Measurements from ENCODE around the gene HSPA12A. TPM values are rescaled to one million over a fixed set of nuclear protein-coding genes. Genes with fewer than 3 reads are reported as not detected.

HSPA12A gene
- total RNA-seq, 1 donor from 2014 or later, result 0.46 TPM

DNA sequence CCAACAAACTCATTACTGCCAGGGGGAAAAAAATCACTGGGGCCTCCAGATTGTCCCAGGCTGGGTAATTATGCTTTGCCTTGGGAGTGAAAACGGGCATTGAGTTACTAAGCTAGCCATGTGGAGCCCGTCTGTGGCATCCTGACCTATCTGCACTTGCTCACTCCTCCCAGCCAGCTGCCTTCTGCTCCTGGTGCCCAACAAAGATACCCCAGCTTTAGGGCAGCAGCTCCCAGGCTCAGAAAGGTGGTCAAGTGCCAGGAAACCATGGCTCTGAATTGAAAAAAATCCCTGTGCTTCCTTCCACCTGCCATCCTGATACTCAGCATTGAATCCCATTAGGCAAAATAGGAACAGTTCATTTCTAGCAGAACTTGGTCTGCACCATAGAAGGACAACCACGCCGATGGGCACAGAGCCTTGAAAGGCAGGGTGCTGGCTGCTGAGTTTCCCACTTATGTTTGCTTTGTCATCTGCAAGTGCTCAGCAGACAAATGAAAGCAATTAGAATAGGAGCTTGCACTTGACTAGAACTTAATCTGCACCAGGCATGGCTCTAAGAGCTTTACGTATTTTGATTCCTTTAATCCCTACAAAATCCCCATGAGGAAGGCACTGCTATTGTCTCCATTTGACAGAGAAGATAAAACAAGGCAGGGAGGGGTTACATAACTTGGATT is 42.8 kb downstream of the HSPA12A start:
- no peak for DNase-seq (ENCODE audit: low spot score)
- Mint-ChIP-seq H3K9me3 (no peaks in the 10 kb centered on the region), H3K4me1 (ENCODE audit: low read depth) (no peaks in the 10 kb centered on the region), H3K27ac (no peak overlapping the region), H3K27me3 (ENCODE audit: low read depth) (no peaks in the 10 kb centered on the region), H3K36me3 (ENCODE audit: low read depth) (no peaks in the 10 kb centered on the region), H3K4me3 (ENCODE audit: low read depth) (no peak overlapping the region)
- intact Hi-C loops (cut with micrococcal nuclease), result no loop called here

DNA sequence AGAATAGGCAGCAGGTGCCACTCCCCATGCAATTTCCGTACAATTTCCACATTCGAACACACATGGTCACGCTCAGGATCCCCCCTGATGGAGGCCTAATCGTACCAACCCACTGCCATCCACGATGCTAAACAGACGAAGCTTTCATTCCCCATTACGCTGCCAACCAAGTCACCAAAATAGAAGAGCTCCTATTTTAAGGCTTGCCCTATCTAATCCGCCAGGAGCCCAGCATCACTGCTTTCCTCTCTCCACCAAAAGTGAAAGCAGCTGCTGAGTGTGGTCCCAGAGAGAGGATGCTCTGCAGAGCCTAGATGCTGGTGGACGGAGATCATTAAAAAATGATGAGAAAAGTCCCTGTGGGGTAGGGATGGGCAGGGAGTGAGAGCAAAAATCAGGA is 43.3 kb downstream of the HSPA12A start:
- Mint-ChIP-seq H3K36me3 (ENCODE audit: low read depth) (no peaks in the 10 kb centered on the region), H3K4me1 (ENCODE audit: low read depth) (no peaks in the 10 kb centered on the region), H3K27me3 (ENCODE audit: low read depth) (no peaks in the 10 kb centered on the region), H3K4me3 (ENCODE audit: low read depth) (no peak overlapping the region), H3K27ac (no peak overlapping the region), H3K9me3 (no peaks in the 10 kb centered on the region)
- DNase-seq (ENCODE audit: low spot score), result no peak
- intact Hi-C loops (cut with micrococcal nuclease), result no loop called here

DNA sequence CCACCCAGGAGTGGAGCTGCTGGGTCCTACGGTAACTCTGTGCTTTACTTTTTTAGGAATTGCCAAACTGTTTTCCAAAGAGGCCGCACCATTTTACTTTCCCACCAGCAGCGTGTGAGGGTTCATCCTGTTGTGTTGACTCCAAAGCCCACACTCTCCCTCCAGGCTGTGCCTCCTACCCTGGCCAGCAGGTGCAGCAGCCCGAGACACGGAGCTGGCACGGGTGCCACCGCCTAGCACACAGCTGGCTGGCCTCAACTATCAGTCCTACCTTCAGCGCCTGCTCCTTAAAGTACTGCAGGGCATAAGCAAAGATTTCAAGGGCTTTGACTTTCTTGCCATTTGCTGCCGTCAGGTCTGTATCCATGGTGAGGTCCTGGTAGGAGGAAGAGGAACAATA is 44.0 kb downstream of the HSPA12A start:
- no peak overlapping the region for H3K4me3 Mint-ChIP-seq (ENCODE audit: low read depth)
- DNase-seq (ENCODE audit: low spot score), result no peak
- no peaks in the 10 kb centered on the region for H3K9me3 Mint-ChIP-seq
- no peaks in the 10 kb centered on the region for H3K4me1 Mint-ChIP-seq (ENCODE audit: low read depth)
- H3K36me3 Mint-ChIP-seq (ENCODE audit: low read depth), result no peaks in the 10 kb centered on the region
- no peak overlapping the region for H3K27ac Mint-ChIP-seq
- intact Hi-C loops (cut with micrococcal nuclease), result no loop called here
- H3K27me3 Mint-ChIP-seq (ENCODE audit: low read depth), result no peaks in the 10 kb centered on the region

GRCh38 chr10:116697816-116698215 is 44.5 kb downstream of the HSPA12A start:
- Mint-ChIP-seq H3K36me3 (ENCODE audit: low read depth) (no peaks in the 10 kb centered on the region), H3K4me3 (ENCODE audit: low read depth) (no peak overlapping the region), H3K27ac (no peak overlapping the region), H3K4me1 (ENCODE audit: low read depth) (no peaks in the 10 kb centered on the region), H3K27me3 (ENCODE audit: low read depth) (no peaks in the 10 kb centered on the region), H3K9me3 (no peaks in the 10 kb centered on the region)
- intact Hi-C loops (cut with micrococcal nuclease), result no loop called here
- no peak for DNase-seq (ENCODE audit: low spot score)

- intact Hi-C loops (cut with micrococcal nuclease), result no loop called here
- DNase-seq (ENCODE audit: low spot score), result no peak
- H3K27ac Mint-ChIP-seq, result no peak overlapping the region
- H3K4me3 Mint-ChIP-seq (ENCODE audit: low read depth), result no peak overlapping the region
- H3K27me3 Mint-ChIP-seq (ENCODE audit: low read depth), result no peaks in the 10 kb centered on the region
- H3K9me3 Mint-ChIP-seq, result no peaks in the 10 kb centered on the region
- no peaks in the 10 kb centered on the region for H3K36me3 Mint-ChIP-seq (ENCODE audit: low read depth)
- no peaks in the 10 kb centered on the region for H3K4me1 Mint-ChIP-seq (ENCODE audit: low read depth)
Observed at GRCh38 chr10:116696919-116697318, 45.4 kb downstream of the HSPA12A start.

DNA sequence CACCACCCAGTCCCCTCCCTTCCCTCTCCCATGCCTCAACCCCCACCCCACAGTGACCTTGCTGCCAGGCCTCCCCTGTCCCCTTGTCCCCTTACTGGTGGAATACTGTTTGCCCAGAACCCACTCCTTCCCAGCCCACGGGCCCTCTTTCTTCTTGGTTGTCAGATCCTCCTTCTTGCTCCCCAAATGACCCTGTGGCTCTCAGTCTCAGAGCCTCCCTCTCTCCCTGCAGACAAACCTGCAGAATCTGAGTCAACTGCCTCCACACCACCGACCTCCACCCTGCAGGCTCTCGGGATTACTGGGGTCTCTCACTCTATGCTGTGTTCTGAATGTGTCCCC is 47.5 kb downstream of the HSPA12A start:
- H3K4me1 Mint-ChIP-seq (ENCODE audit: low read depth), result no peaks in the 10 kb centered on the region
- H3K27me3 Mint-ChIP-seq (ENCODE audit: low read depth), result no peaks in the 10 kb centered on the region
- H3K36me3 Mint-ChIP-seq (ENCODE audit: low read depth), result no peaks in the 10 kb centered on the region
- no peak overlapping the region for H3K27ac Mint-ChIP-seq
- H3K4me3 Mint-ChIP-seq (ENCODE audit: low read depth), result no peak overlapping the region
- intact Hi-C loops (cut with micrococcal nuclease), result no loop called here
- H3K9me3 Mint-ChIP-seq, result no peaks in the 10 kb centered on the region
- no peak for DNase-seq (ENCODE audit: low spot score)

GRCh38 chr10:116694243-116694926 is 48.0 kb downstream of the HSPA12A start:
- no peak for DNase-seq (ENCODE audit: low spot score)
- no peaks in the 10 kb centered on the region for H3K4me1 Mint-ChIP-seq (ENCODE audit: low read depth)
- no peaks in the 10 kb centered on the region for H3K27me3 Mint-ChIP-seq (ENCODE audit: low read depth)
- no peak overlapping the region for H3K27ac Mint-ChIP-seq
- intact Hi-C loops (cut with micrococcal nuclease), result no loop called here
- H3K36me3 Mint-ChIP-seq (ENCODE audit: low read depth), result no peaks in the 10 kb centered on the region
- no peak overlapping the region for H3K4me3 Mint-ChIP-seq (ENCODE audit: low read depth)
- no peaks in the 10 kb centered on the region for H3K9me3 Mint-ChIP-seq

- no peaks in the 10 kb centered on the region for H3K9me3 Mint-ChIP-seq
- no peak overlapping the region for H3K4me3 Mint-ChIP-seq (ENCODE audit: low read depth)
- no peaks in the 10 kb centered on the region for H3K36me3 Mint-ChIP-seq (ENCODE audit: low read depth)
- peaks cover 5% of the 10 kb centered on the region for H3K27me3 Mint-ChIP-seq (ENCODE audit: low read depth)
- H3K27ac Mint-ChIP-seq, result no peak overlapping the region
- no peak for DNase-seq (ENCODE audit: low spot score)
- intact Hi-C loops (cut with micrococcal nuclease), result no loop called here
- H3K4me1 Mint-ChIP-seq (ENCODE audit: low read depth), result no peaks in the 10 kb centered on the region
Observed at GRCh38 chr10:116692225-116692624, 50.1 kb downstream of the HSPA12A start.

GRCh38 chr10:116691635-116692034 is 50.7 kb downstream of the HSPA12A start:
- H3K9me3 Mint-ChIP-seq, result no peaks in the 10 kb centered on the region

GRCh38 chr10:116690356-116691322 is 51.7 kb downstream of the HSPA12A start:
- intact Hi-C loops (cut with micrococcal nuclease), result no loop called here
- no peak overlapping the region for H3K4me3 Mint-ChIP-seq (ENCODE audit: low read depth)
- H3K4me1 Mint-ChIP-seq (ENCODE audit: low read depth), result no peaks in the 10 kb centered on the region
- H3K27me3 Mint-ChIP-seq (ENCODE audit: low read depth), result peaks cover 5% of the 10 kb centered on the region
- H3K9me3 Mint-ChIP-seq, result no peaks in the 10 kb centered on the region
- H3K27ac Mint-ChIP-seq, result no peak overlapping the region
- DNase-seq (ENCODE audit: low spot score), result no peak
- no peaks in the 10 kb centered on the region for H3K36me3 Mint-ChIP-seq (ENCODE audit: low read depth)

More at GRCh38 chr10:116691635-116692034, 50.7 kb downstream of the HSPA12A start:
- no peaks in the 10 kb centered on the region for H3K36me3 Mint-ChIP-seq (ENCODE audit: low read depth)
- H3K27ac Mint-ChIP-seq, result no peak overlapping the region
- H3K4me1 Mint-ChIP-seq (ENCODE audit: low read depth), result no peaks in the 10 kb centered on the region
- H3K4me3 Mint-ChIP-seq (ENCODE audit: low read depth), result no peak overlapping the region
- no peak for DNase-seq (ENCODE audit: low spot score)
- intact Hi-C loops (cut with micrococcal nuclease), result no loop called here
- peaks cover 5% of the 10 kb centered on the region for H3K27me3 Mint-ChIP-seq (ENCODE audit: low read depth)

DNA sequence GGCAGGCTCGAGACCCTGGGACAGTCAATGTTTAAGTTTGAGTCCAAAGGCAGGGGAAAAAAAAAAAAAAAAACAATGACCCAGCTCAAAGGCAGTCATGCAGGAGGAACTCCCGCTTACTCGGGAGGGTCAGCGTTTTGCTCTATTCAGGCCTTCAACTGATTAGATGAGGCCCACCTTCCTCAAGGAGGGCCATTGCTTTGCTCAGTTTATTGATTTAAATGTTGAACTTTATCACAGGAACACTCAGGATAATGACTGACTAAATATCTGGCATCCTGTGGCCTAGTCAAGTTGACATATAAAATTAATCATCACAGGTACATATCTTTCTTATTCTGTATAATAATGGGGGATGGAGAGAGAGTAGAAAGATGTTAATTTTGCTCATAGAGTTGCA is 52.6 kb downstream of the HSPA12A start:
- no peak overlapping the region for H3K27ac Mint-ChIP-seq
- no peaks in the 10 kb centered on the region for H3K4me1 Mint-ChIP-seq (ENCODE audit: low read depth)
- no peak for DNase-seq (ENCODE audit: low spot score)
- H3K27me3 Mint-ChIP-seq (ENCODE audit: low read depth), result peaks cover 5% of the 10 kb centered on the region
- H3K4me3 Mint-ChIP-seq (ENCODE audit: low read depth), result no peak overlapping the region
- no peaks in the 10 kb centered on the region for H3K36me3 Mint-ChIP-seq (ENCODE audit: low read depth)
- intact Hi-C loops (cut with micrococcal nuclease), result no loop called here
- no peaks in the 10 kb centered on the region for H3K9me3 Mint-ChIP-seq

GRCh38 chr10:116688741-116689495 is 53.4 kb downstream of the HSPA12A start:
- Mint-ChIP-seq H3K4me1 (ENCODE audit: low read depth) (no peaks in the 10 kb centered on the region), H3K4me3 (ENCODE audit: low read depth) (no peak overlapping the region), H3K27me3 (ENCODE audit: low read depth) (peaks cover 5% of the 10 kb centered on the region), H3K9me3 (no peaks in the 10 kb centered on the region), H3K27ac (no peak overlapping the region), H3K36me3 (ENCODE audit: low read depth) (no peaks in the 10 kb centered on the region)
- intact Hi-C loops (cut with micrococcal nuclease), result no loop called here
- DNase-seq (ENCODE audit: low spot score), result no peak
